GF-D8 (cell line): ENCODE results near the gene GNE.
"Not testable (repeated sequence)": the region's sequence is repeated elsewhere in the genome, so short reads cannot be mapped to it uniquely, and the experiment has no call there.

Experiments used
- DNase-seq: peaks from one replicate; lab custom pipeline; 2025; lab: John Stamatoyannopoulos, UW

The GNE gene, protein sequence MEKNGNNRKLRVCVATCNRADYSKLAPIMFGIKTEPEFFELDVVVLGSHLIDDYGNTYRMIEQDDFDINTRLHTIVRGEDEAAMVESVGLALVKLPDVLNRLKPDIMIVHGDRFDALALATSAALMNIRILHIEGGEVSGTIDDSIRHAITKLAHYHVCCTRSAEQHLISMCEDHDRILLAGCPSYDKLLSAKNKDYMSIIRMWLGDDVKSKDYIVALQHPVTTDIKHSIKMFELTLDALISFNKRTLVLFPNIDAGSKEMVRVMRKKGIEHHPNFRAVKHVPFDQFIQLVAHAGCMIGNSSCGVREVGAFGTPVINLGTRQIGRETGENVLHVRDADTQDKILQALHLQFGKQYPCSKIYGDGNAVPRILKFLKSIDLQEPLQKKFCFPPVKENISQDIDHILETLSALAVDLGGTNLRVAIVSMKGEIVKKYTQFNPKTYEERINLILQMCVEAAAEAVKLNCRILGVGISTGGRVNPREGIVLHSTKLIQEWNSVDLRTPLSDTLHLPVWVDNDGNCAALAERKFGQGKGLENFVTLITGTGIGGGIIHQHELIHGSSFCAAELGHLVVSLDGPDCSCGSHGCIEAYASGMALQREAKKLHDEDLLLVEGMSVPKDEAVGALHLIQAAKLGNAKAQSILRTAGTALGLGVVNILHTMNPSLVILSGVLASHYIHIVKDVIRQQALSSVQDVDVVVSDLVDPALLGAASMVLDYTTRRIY

DNA sequence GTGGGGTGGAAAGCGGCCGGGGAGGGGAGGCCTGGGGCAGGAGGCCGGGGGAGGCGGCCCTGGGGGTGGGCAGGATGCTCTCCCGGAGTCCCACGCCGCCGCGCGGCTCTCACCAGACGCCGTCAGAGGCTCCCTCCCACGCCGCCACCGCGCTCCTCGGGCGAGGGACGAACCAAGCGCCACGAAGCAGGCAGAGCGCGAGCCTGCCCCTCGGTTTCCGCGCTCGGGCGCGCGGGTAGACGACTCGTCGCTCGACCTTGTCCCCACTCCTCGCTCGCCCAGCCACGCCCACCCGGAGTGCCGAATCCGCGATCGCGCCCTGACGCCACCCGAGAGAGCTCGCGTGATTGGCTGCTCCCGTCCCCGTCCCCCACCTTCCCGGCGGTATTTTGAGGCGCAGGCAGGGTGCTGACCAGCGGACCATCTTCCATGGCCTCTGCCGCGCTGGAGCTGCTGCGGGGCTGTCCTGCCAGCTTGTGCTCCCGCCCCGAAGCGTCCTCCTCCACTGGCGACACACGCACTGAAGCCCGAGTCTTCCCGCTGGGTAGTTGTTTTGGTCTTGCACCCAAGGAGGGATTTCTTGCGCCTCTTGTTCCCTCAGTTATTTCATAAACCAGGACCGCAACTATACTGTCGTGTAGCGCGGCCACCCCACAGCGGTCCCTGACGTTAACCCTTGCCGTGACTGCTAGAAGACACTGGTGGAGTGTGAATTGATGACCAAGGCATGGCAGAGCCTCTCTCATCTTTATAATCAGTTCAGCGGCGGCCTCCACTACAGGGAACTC, at the start of gene GNE:
GNE (minus strand) TSS at position 241 of the 788 bp plus-strand sequence. CDS start 9,093 bp downstream, outside the sequence.
- DNase-seq: peak; percentile 87

DNA sequence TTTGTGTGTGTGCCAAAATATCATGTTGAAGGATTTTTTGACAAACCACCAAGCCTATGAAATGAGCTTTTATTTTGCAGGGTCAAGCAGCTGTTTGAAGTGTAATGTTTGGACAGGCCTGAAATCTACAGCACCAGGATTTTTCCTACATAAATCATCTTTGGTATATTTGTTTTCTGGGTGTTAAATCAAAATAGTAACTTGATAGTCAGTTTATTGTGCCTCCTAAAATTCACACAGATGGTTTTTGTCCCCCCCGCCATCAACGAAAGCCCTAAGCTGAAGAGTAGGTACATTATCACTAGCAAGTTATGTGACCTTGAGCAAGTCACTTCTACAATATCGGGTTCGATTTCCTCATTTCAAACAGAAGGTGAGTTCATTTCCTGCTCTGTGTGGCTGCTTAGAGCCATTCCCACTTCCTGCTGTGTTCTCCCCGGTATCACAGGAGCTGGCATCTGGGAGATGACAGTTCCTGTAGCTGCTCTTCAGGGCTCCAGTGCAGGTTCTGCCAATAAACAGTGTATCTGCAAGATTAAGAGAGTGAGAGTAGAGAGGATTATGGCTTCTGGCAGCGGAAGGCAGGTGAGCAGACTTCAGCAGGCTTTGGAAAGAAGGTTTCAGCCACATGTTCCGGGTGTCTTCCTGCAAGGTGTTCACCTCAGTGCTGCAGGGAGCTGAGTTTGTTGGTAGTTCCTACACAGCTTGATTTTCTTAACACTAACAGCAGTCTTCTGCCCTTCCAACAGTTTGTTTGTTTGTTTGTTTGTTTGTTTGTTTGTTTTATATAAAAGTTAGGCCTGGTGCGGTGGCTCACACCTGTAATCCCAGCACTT, 48.4 kb upstream of the GNE start:
- peak; percentile 19 for DNase-seq

DNA sequence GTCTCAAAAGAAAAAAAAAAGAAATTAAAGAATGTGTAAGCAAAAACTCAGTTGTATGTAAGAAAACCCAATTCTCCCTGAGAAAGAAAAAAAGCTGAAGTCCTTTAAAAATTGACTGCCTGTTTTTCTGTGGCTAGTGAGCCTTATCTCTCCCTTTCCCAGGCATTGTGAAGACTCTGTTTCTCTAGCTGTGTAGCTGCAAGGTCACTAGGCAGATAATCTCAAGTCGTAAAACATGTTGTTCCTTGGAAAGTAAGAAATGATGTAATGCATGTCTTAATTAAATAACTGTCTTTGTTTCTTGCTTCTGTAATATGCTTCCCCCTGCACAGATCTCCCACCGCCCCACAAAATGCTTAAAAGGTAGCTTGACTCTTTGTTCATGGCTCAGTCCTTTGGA, 46.1 kb upstream of the GNE start:
- not testable (repeated sequence) for DNase-seq

DNA sequence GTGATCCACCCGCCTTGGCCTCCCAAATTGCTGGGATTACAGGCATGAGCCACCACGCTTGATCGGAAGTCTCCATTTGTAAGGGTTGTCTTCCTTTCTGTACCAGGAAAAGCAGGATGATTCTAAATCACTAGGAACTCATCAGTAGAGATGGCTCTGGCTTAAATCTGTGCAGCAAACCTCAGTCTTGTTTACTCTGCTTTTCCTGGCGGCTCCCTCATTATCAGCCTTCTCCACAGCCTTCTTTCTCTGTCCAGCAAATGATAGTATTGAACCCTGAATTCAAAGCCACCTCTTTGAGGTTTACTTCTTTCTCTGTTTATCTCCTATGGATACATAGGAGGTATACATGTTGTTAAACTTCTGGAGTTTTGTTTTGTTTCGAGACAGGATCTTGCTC, 43.0 kb upstream of the GNE start:
- no peak for DNase-seq

DNA sequence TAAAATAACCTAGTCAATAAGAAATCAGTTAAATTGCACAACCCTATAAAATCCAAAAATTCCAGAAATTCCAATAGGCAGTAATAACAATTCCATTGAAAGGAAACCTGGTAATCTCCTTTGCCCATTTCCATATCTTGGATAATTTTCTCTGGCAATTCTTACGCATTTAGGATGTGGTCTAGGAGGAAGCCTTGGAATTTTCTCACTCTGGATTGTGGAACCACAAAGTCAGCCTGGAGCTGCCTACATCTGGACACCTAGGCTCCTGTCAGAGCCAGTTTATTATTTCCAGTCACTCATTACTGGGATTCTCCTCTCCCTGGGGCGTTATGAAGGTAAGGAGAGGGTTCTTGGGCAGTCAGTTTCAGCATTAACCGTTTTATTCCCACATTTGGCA, 40.3 kb upstream of the GNE start:
- DNase-seq: no peak

DNA sequence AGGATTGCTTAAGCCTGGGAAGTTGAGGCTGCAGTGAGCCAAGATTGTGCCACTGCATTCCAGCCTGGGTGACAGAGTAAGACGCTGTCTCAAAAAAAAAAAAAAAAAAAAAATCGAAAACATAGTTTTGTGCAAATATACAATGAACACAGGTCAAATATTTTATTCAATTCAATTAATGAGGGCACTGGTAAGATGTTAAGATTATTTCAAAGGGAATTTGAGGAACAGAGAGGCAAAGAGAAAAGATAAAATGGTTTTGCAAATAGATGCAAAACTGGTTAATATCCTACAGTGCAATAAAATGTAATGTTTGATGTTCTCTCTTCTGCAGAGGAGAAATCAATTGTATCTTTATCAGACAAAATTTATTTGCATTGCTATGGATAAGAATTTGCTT, 39.5 kb upstream of the GNE start:
- DNase-seq: no peak

DNA sequence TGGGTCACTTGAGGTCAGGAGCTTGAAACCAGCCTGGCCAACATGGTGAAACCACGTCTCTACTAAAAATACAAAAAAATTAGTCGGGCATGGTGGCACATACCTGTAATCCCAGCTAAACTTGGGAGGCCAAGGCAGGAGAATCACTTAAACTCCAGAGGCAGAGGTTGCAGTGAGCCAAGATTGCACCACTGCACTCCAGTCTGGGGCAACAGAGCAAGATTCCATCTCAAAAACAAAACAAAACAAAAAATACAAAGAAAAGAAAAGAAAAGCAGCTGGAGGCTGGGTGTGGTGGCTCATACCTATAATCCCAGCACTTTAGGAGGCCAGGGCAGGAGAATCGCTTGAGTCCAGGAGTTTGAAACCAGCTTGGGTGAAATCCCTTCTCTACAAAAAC, 36.7 kb upstream of the GNE start:
- DNase-seq: not testable (repeated sequence)

DNA sequence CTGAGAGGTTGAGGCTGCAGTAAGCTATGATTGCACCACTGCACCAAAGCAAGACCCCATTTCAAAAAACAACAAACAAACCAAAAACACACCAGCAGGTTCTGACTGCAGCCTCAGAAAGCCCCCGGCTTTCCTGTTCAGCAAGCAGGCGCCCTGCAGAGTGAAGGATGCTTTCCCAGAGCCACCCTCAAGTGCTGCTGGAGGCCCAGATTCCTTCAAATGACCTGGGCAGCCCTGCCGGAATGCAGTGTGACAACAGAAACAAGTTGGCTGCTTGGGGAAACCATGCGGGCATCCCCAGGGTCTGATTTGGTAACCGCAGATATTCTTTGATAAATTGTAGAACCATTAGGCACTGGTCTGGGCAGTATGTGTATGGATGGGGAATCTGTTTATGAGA, 35.7 kb upstream of the GNE start:
- DNase-seq: no peak

DNA sequence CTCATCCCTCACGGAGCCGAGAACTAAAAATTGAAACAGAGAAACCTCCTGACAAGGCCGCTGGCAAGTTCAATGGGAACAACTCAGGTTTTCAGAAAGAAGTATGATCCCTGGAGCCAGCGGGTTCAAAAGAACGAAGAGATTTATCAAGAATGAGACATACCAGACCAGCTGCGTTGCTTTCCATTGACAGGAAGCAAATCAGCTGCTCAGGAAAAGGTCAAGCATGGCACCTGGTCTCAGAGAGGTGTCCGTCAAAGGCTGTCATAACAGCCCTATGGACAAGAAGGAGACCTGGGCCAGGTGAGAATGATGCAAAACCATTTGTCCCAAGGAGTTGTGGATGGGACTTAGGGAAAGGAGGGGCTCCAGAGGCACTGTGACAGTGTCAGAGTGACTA, 34.9 kb upstream of the GNE start:
- DNase-seq: no peak

DNA sequence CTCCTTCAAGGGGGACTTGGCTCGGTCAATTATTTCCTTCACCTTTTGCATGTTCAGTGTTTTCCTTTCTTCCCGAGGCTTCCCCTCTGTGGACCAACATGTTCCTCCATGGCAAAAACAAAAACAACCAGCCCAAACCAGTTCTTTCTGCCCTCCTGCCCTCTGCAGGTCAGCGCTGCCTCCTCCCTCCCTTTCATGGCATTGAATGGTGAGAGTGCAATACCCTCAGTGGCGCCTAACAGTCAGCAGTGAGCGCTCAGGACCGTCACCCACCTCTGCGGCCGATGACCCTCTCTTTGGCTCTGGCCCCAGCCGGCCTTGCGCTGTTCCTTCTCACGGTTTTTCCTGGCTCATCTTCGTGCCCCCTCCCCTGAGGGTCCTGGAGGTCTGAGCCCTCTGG, 34.4 kb upstream of the GNE start:
- no peak for DNase-seq

DNA sequence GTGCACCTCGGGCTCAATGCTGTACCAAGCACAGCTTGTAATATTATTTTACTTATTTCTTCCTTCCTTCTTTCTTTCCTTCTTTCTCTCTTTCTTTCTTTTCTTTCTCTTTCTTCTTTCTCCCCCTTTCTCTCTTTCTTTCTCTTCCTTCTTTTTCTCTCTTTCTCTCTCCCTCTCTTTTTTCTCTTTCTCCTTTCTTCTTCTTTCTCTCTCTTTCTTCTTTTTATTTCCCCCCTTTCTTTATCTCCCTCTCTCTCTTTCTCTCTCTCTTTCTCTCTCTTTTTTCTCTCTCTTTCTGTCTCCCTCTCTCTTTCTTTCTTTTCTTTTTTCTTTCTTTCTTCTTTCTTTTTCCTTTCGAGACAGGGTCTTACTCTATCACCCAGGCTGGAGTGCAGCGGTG, 32.7 kb upstream of the GNE start:
- DNase-seq: no peak

DNA sequence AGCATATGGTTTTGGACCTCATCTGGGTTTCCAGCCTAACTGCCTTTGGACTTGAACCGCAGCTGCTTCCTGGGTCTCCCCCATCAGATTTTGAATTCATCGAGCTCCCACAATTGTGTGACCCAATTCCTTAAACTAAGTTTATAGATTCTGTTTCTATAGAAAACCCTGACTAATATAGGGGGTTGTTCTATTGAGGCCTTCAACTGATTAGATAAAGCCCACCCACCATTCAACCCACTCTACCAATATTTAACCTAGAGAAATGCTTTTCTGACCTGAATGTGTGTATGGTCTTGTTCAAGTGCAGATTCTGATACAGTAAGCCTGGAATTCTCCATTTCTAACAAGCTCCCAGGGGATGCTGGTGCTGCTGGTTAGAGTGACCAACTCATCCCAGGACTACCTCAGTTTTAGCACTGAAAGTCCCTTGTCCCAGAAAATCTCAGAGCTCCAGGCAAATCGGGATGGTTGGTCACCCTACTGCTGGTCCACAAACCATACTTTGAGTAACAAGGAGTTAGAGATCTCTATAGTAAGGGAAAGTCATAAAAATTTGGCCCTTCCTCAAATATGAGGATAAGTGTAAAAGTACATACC, 31.7 kb upstream of the GNE start:
- no peak for DNase-seq

DNA sequence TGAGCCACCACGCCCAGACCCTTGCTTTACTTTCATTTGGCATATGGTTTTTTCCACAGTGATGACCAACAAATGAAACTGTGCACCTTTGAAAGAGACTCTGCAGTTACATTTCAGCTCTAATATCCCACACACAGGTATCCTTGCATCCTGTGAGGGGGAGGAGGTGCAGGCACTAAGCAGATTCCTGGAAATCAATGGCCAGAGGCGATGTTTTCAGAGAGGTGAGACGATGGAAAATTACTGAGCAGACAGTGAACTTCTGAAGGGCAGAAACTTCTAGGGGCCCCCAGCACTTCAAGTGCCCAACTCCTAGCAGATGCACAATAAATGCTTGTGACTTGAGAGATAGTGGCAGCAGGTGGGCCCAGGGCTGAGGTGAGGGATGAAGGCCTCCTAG, 29.8 kb upstream of the GNE start:
- no peak for DNase-seq

DNA sequence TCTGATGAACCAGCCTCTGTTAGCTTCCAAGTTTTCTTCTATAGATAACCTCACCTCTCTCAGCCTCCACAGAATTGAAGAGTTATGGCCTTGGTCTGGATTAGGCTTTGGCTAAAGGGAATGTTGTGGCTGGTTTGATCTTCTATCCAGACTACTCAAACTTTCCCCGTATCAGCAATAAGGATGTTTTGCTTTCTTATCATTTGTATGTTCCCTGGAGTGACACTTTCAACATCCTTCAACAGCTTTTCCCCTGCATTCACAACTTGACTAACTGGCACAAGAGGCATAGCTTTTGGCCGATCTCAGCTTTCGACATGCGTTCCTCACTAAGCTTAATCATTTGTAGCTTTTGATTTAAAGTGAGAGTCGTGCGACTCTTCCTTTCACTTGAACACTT, 28.1 kb upstream of the GNE start:
- DNase-seq: no peak

DNA sequence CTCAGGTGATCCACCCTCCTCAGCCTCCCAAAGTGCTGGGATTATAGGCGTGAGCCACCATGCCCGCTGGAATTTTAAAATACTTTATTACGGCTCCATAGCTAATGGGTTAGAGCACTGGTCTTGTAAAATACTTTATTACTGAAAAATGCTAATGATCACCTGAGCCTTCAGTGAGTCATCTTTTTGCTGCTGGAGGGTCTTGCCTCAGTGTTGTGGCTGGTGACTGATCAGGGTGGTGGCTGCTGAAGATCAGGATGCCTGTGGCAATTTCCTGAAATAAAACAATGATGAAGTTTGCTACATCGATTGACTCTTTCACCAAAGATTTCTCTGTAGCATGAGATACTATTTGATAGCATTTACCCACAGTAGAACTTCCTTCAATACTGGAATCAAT, 26.0 kb upstream of the GNE start:
- DNase-seq: no peak

DNA sequence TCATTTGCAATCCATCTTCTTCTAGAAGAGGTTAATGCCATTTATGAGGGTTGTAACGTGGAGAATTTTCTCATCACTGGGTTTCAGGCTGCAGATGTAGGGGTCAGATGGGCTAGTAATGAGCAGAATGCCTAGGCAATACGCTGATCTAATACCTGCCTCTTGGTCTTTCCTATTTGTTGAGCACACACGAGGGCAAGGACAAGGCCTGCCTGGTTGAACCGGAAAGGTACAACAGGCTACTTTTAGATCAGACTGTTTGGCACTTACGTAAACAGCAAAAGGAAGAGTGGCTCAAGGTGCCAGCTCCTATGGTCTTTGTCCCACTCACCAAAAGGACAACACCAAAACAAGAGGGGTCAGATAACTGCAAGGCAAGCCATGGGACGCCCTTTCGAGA, 24.0 kb upstream of the GNE start:
- DNase-seq: no peak

DNA sequence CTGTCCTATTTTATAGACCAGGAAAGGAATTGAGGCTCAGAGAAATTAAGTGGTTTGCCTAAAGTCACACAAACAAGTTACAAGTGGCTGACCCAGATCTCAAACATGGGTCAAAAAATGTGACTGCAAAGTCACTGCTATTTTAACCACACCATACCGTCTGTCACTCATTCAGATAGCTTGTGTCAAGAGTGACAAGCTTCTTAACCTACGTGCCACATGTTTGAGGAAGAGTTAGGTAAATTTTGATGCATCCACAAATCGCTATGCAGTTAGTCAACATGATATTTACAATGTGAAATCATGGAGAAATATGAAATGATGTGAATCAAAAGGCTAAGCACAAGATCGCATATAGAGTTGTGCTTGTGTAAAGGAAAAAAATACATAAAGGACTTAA, 22.7 kb upstream of the GNE start:
- no peak for DNase-seq

DNA sequence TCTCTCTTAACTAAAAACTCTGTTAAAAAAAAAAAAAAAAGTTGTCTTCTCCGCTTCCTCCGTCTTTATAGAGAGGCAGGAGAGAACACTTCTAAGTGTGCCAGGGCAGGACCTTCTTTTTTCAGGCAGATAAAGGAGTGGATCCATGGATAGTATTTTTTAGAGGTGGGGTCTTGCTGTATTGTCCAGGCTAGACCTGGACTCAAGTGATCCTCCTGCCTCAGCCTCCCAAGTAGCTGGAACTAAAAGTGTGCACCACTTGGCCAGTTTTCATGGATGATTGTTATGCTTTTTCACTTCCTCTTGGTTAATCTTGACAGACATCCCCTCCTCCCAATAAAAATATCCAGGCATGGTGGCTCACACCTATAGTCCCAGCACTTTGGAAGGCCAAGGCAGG, 20.0 kb upstream of the GNE start:
- no peak for DNase-seq

DNA sequence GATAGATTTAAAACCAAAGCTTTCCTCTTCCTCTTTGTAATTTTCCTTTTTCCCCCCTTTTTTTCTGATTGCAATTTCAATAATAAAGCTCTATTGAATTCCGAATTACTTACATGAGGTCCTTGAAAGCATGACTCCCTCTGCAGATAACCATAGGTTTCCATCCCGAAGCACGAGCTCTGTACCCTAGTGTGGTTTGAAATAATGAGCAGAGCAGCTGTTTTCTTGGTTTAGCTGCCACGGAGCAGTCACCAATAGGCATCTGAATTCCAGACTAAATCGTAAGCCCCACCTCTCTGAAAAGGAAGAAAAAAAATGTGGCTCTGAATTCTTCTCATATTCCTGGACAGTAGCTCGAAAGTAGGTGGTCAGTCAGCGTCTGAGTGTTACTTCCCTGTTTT, 18.5 kb upstream of the GNE start:
- DNase-seq: no peak

DNA sequence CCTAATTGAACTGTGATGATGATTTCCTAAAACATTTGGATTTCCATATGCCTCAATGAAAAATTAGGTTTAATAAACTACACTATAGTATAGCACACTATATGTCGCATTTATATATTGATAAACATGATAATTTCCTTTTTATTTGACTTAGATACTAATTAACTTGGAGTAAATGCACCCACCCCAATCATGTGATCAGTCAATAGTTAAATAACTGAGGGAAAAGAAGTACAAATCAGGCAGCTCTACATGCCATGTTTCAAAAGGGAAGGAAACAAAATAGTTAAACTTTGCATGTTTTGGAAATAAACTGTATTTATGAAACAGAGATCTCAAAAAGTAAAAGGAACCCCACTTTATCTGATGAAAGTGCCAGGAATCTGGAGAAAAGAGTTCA, 18.0 kb upstream of the GNE start:
- no peak for DNase-seq

DNA sequence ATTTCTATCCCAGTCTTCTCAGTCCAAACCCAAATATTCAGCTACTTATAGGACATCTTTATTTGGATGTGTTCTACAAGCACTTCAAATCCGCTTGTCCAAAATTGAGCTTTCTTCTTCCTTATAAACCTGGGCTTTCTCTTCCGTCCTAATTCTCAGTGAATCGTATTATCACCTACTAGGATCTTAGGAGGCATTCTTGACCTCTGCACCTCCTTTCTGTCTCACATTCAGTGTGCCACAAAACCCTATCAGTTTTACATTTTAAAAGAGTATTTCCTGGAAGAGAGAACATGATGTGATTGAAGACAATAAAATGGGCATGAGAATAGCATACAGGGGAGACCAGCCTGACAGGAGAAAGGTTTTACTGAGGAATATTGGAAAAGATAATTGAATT, 16.8 kb upstream of the GNE start:
- no peak for DNase-seq

DNA sequence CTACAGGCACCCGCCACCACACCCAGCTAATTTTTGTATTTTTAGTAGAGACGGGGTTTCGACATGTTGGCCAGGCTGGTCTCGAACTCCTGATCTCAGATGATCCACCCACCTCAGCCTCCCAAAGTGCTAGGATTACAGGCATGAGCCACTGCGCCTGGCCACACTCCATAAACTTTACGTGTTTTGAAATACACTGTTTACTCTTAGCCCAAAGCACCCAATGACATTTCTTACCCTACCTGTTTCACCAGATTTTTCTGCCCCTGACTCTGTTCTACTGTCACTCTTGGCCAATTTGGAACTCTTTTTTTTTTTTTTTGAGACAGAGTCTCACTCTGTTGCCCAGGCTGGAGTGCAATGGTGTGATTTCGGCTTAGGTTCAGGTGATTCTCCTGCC, 15.1 kb upstream of the GNE start:
- not testable (repeated sequence) for DNase-seq
